ENCODE results near the gene PSTPIP1. TPM values are rescaled to one million over a fixed set of nuclear protein-coding genes. Genes with fewer than 3 reads are reported as not detected.

PSTPIP1 gene
- total RNA-seq, 1 experiment from 2014 or later, result 1.5 TPM

GRCh38 chr15:77010857-77011256, 15.9 kb downstream of the PSTPIP1 start:
- Mint-ChIP-seq H3K36me3 (no peaks in the 10 kb centered on the region), H3K27me3 (ENCODE audit: low read depth) (no peaks in the 10 kb centered on the region), H3K9me3 (no peaks in the 10 kb centered on the region), H3K4me1 (no peaks in the 10 kb centered on the region), H3K4me3 (no peak overlapping the region), H3K27ac (no peak overlapping the region)
- DNase-seq (ENCODE audit: low spot score) (no peak), ATAC-seq (no peak)
- TF ChIP-seq ARID4B (CRISPR knock-in tag; IDR thresholded peaks at IDR 0.05; ENCODE audit: borderline replicate concordance) (no peak), IRF1 (CRISPR knock-in tag; IDR thresholded peaks at IDR 0.05) (no peak), HMGA2 (CRISPR knock-in tag; IDR thresholded peaks at IDR 0.05) (no peak), FOXJ3 (CRISPR knock-in tag; IDR thresholded peaks at IDR 0.05; ENCODE audit: borderline replicate concordance) (no peak), MXD4 (CRISPR knock-in tag; IDR thresholded peaks at IDR 0.05; ENCODE audit: borderline replicate concordance) (no peak), OVOL2 (CRISPR knock-in tag; IDR thresholded peaks at IDR 0.05; ENCODE audit: borderline replicate concordance) (no peak), CBFB (CRISPR knock-in tag; IDR thresholded peaks at IDR 0.05; ENCODE audit: low read depth) (no peak), CREB1 (CRISPR knock-in tag; IDR thresholded peaks at IDR 0.05) (no peak), FOXP1 (CRISPR knock-in tag; IDR thresholded peaks at IDR 0.05; ENCODE audit: borderline replicate concordance) (no peak), ERG (CRISPR knock-in tag; IDR thresholded peaks at IDR 0.05) (no peak), PRRX2 (CRISPR knock-in tag; IDR thresholded peaks at IDR 0.05) (no peak), ZNF671 (CRISPR knock-in tag; IDR thresholded peaks at IDR 0.05) (no peak), USF1 (CRISPR knock-in tag; IDR thresholded peaks at IDR 0.05) (no peak)
- ChIA-PET POLR2A (no interaction called here), CTCF (interaction anchor here (1.5 kb wide), 1 partner anchor 14 kb away, joined by 6 read pairs; no protein-coding TSS in a partner anchor)

GRCh38 chr15:77012117-77012712, 17.3 kb downstream of the PSTPIP1 start:
- Mint-ChIP-seq H3K27me3 (ENCODE audit: low read depth) (no peaks in the 10 kb centered on the region), H3K4me3 (no peak overlapping the region), H3K9me3 (no peaks in the 10 kb centered on the region), H3K27ac (no peak overlapping the region), H3K4me1 (no peaks in the 10 kb centered on the region), H3K36me3 (no peaks in the 10 kb centered on the region)
- TF ChIP-seq TEAD1 (CRISPR knock-in tag; IDR thresholded peaks at IDR 0.05), result no peak
- TF ChIP-seq KAT7 (CRISPR knock-in tag; IDR thresholded peaks at IDR 0.05; ENCODE audit: borderline replicate concordance), result no peak
- TF ChIP-seq EMX1 (CRISPR knock-in tag; IDR thresholded peaks at IDR 0.05), result no peak
- no peak for TF ChIP-seq ZNF121 (CRISPR knock-in tag; IDR thresholded peaks at IDR 0.05)
- no peak for TF ChIP-seq NFYB (CRISPR knock-in tag; conservative IDR thresholded peaks at IDR 0.05; ENCODE audit: low read depth)
- no peak for TF ChIP-seq ZBTB21 (CRISPR knock-in tag; IDR thresholded peaks at IDR 0.05; ENCODE audit: borderline replicate concordance)
- no peak for TF ChIP-seq ZNF416 (CRISPR knock-in tag; IDR thresholded peaks at IDR 0.05)
- TF ChIP-seq NFATC4 (CRISPR knock-in tag; IDR thresholded peaks at IDR 0.05), result no peak
- TF ChIP-seq ZNF423 (CRISPR knock-in tag; IDR thresholded peaks at IDR 0.05), result no peak
- TF ChIP-seq ATF2 (CRISPR knock-in tag; IDR thresholded peaks at IDR 0.05; ENCODE audit: borderline replicate concordance, low read depth), result no peak
- TF ChIP-seq GTF2I (CRISPR knock-in tag; conservative IDR thresholded peaks at IDR 0.05), result no peak
- ChIA-PET POLR2A (no interaction called here), CTCF (no interaction called here)
- ATAC-seq (no peak), DNase-seq (ENCODE audit: low spot score) (no peak)

Measured in WTC11 (cell line).